Measurements from ENCODE around the gene OR10G2. TPM values are rescaled to one million over a fixed set of nuclear protein-coding genes. Genes with fewer than 3 reads are reported as not detected.

OR10G2 gene, protein sequence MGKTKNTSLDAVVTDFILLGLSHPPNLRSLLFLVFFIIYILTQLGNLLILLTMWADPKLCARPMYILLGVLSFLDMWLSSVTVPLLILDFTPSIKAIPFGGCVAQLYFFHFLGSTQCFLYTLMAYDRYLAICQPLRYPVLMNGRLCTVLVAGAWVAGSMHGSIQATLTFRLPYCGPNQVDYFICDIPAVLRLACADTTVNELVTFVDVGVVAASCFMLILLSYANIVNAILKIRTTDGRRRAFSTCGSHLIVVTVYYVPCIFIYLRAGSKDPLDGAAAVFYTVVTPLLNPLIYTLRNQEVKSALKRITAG
- total RNA-seq, result not detected in 2 replicates

DNA sequence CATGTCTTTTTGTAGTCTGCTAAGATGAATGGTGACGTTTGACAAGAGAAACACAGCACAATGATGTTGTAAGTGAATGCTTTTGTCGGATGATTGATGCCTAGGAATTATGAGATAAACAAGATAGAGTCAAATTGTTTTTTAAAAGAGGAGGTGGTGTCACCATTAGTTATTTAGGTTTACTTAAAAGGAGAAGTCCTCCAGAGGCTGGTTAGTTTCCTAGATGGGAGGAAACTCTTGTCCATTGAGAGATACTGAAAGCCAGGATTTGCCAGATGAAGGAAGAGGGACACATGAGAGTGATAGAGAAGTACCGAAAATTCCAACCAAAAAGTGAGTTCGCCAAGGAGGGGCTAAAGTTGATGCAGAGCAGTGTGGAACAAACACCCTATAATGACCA lies at the start of gene OR10G2:
OR10G2 (minus strand) TSS at position 101 of the 400 bp plus-strand sequence; CDS start at position 3, 98 bp downstream.

DNA sequence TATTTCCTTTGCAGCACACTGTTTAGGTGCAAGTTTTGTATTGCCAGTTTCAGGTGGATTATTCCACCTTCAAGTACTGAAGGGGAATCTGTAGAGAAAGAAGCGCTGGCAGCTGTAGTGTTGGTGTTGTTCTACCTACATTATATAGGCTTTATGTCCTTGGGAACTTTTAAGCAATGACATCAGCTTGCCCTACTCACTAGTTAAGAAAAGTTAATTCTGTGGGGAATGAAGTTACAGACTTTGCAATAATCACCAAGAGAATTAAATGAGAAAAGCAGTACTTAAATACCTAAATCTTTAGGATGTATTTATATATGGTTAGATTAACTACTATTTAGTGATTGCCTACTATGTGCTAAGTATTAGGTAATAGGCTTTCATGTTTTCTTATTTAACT lies 39.0 kb upstream of the OR10G2 start, which contains the start of gene OR4E1:
OR4E1 (minus strand) TSS at position 101 of the 400 bp plus-strand sequence. CDS start 2,883 bp downstream, outside the sequence.

DNA sequence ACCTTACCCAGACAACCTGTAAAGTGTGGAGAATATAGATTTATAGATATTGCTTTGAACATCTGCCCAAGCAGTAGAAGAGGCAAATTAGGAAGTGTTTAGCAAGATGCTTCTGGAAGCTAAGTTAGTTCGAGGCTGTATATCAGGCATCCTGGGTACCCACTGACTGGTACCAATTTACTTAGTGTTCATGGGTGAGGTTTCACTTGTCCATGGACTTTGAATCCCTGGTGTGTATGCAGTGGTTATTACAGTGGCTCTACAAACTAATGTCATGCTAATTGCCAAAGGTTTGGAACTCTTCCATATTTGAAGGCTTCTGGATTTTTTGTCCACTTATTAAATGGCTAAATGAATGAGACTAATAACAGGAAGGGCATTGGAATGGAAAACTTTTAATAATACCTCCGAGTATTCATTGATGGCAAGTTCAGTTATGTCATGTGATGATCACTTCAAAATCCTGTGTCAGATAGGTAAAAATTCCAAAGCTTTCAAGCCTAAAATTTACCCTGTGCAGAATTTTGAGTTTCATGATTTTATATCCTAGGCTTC lies 18.7 kb upstream of the OR10G2 start, which contains the start of gene OR4E2:
OR4E2 (plus strand) TSS at position 505 of the 555 bp plus-strand sequence. CDS start 11,248 bp downstream, outside the sequence.

Other genes starting within 250 kb of the OR10G2 start
- gene CHD8, start 178.8 kb downstream of the OR10G2 start, total RNA-seq, result 38.8 and 39.3 TPM in 2 replicates
- 15.3 and 21.0 TPM in 2 replicates for gene RAB2B, start 158.0 kb downstream of the OR10G2 start, total RNA-seq
- 22.2 and 25.1 TPM in 2 replicates for gene TOX4, start 157.7 kb downstream of the OR10G2 start, total RNA-seq
- gene METTL3, start 123.6 kb downstream of the OR10G2 start, total RNA-seq, result 61.8 and 71.6 TPM in 2 replicates
- gene SALL2, start 108.6 kb downstream of the OR10G2 start, total RNA-seq, result 0.85 and 1.2 TPM in 2 replicates
- not detected in 2 replicates for gene OR10G3, start 54.9 kb downstream of the OR10G2 start, total RNA-seq
- gene OR4E2, start 18.9 kb upstream of the OR10G2 start, total RNA-seq, result not detected in 2 replicates
- gene OR4E1, start 38.9 kb upstream of the OR10G2 start, total RNA-seq, result under 0.01 TPM in 1 of 2 replicates, not detected in the other

Measured in tracheal epithelial cell (primary cell).